ENCODE results near the gene RNF150.

- TF ChIP-seq REST (IDR thresholded peaks at IDR 0.05; ENCODE audit: borderline replicate concordance) = no peak
- TF ChIP-seq EZH2 (IDR thresholded peaks at IDR 0.05; ENCODE audit: borderline replicate concordance, insufficient read depth, low read length, poor library complexity, severe bottlenecking) = no peak
- no peak for TF ChIP-seq CTCF (IDR thresholded peaks at IDR 0.05; ENCODE audit: poor library complexity, severe bottlenecking)
- peak; percentile 31 for TF ChIP-seq POLR2AphosphoS5 (IDR thresholded peaks at IDR 0.05)
- no peak for TF ChIP-seq MXI1 (conservative IDR thresholded peaks at IDR 0.05; ENCODE audit: poor library complexity, severe bottlenecking)
- no peak for TF ChIP-seq EP300 (conservative IDR thresholded peaks at IDR 0.05; ENCODE audit: poor library complexity, severe bottlenecking)
- TF ChIP-seq RAD21 (conservative IDR thresholded peaks at IDR 0.05) = no peak
- TF ChIP-seq SMC3 (conservative IDR thresholded peaks at IDR 0.05; ENCODE audit: poor library complexity) = no peak
Measured at GRCh38 chr4:140866492-140867005, 266.7 kb downstream of the RNF150 start.

Data from neural cell (in vitro differentiated cells).